Measurements from ENCODE around the gene PLEKHA7. TPM values are rescaled to one million over a fixed set of nuclear protein-coding genes. Genes with fewer than 3 reads are reported as not detected.

PLEKHA7 gene
- total and polyA plus RNA-seq, 2 of the 13 experiments (the other 11 are each of a cell fraction or from before 2014, with no cell fraction given), result 17.5 to 18.7 TPM

DNA sequence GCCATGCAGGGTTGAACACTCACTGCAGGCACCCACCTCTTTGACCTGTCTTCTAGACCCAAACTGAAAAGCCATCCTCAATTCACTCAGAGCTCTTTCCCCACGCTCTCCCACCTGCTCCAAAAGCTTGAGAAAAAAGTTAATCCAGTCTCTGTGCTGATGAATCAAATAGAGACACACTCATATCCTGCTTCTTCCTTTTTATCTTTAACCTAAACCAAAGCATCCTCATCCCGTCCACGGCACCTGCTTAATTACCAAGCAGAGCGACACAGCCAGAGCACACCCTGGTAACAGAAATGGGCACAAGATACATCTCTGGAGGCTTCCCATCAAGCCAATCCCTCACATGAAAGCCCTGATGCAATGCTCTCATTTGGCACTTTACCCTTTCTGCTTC, 102.6 kb downstream of the PLEKHA7 start:
- Histone ChIP-seq H3K27me3 (ENCODE audit: control insufficient read depth in 1 of 2, insufficient read depth in 2 of 2, low read length in 2 of 2) (no peaks in the 10 kb centered on the region), H3K4me3 (replicated peaks in 1 of 3; ENCODE audit: insufficient read depth in 1 of 3, low read depth in 2 of 3, low read length in 3 of 3) (no peak overlapping the region), H4K20me1 (ENCODE audit: insufficient read depth, low read length) (no peaks in the 10 kb centered on the region), H3K27ac (ENCODE audit: extremely low read length, insufficient read depth, low read length) (no peak overlapping the region), H3K79me2 (ENCODE audit: insufficient read depth, low read length) (no peaks in the 10 kb centered on the region), H3K4me1 (ENCODE audit: insufficient read depth, low read length) (peaks cover 8% of the 10 kb centered on the region; the same call in 1 of the 2 replicates), H3K36me3 (replicated peaks in 1 of 2; ENCODE audit: control insufficient read depth in 1 of 2, insufficient read depth in 2 of 2, low read length in 2 of 2) (no peaks in the 10 kb centered on the region; a peak in 1 of 5 replicates), H2AFZ (ENCODE audit: low read length) (no peak overlapping the region), H3K9ac (ENCODE audit: insufficient read depth, low read depth, low read length) (no peak overlapping the region), H3K4me2 (ENCODE audit: low read depth, low read length) (no peak overlapping the region), H3K9me3 (ENCODE audit: low read length) (no peaks in the 10 kb centered on the region)
- ATAC-seq (no peak), FAIRE-seq (no peak), DNase-seq (ENCODE audit: low spot score) (no peak)
- 91% methylated on average over 4 of the region's 4 CpGs for WGBS (ENCODE audit: low lambda C conversion rate)
- TF ChIP-seq ZNF782 (CRISPR knock-in tag; IDR thresholded peaks at IDR 0.05; ENCODE audit: borderline replicate concordance), result no peak
- no peak for TF ChIP-seq FOSL2 (CRISPR knock-in tag; IDR thresholded peaks at IDR 0.05)
- TF ChIP-seq ZNF678 (CRISPR knock-in tag; IDR thresholded peaks at IDR 0.05), result no peak
- TF ChIP-seq MBNL3 (CRISPR knock-in tag; conservative IDR thresholded peaks at IDR 0.05), result no peak
- TF ChIP-seq SP1 (IDR thresholded peaks at IDR 0.05), result no peak
- TF ChIP-seq SP1 (CRISPR knock-in tag; IDR thresholded peaks at IDR 0.05), result no peak
- TF ChIP-seq NKX3-1 (CRISPR knock-in tag; IDR thresholded peaks at IDR 0.05), result no peak
- TF ChIP-seq ZBTB42 (CRISPR knock-in tag; IDR thresholded peaks at IDR 0.05), result no peak
- TF ChIP-seq, protein P1, sequence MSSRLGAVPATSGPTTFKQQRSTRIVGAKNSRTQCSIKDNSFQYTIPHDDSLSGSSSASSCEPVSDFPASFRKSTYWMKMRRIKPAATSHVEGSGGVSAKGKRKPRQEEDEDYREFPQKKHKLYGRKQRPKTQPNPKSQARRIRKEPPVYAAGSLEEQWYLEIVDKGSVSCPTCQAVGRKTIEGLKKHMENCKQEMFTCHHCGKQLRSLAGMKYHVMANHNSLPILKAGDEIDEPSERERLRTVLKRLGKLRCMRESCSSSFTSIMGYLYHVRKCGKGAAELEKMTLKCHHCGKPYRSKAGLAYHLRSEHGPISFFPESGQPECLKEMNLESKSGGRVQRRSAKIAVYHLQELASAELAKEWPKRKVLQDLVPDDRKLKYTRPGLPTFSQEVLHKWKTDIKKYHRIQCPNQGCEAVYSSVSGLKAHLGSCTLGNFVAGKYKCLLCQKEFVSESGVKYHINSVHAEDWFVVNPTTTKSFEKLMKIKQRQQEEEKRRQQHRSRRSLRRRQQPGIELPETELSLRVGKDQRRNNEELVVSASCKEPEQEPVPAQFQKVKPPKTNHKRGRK (CRISPR knock-in tag; IDR thresholded peaks at IDR 0.05), result no peak
- no peak for TF ChIP-seq SPEN (CRISPR knock-in tag; IDR thresholded peaks at IDR 0.05; ENCODE audit: low read depth)
- in situ Hi-C loops (cut with HindIII; ENCODE audit: extremely low pct_ligation_motif_present, low pct_unique_long_range_greater_than_20kb), result no loop called here
- POLR2A ChIA-PET, result no interaction called here
- intact Hi-C loops (cut with micrococcal nuclease; ENCODE audit: unreplicated experiment), result no loop called here
- no TSS peak for BruUV-seq (replicated peaks)
- CTCF ChIA-PET (ENCODE audit: low intra/inter-chr PET ratio, low total read pairs), result no interaction called here
